HG03139 (cell line): ENCODE data around the gene AK1.
"Not testable (repeated sequence)": the region's sequence is repeated elsewhere in the genome, so short reads cannot be mapped to it uniquely, and the experiment has no call there.

ENCODE experiments used
- ATAC-seq: cut with Tn5 transposase; IDR thresholded peaks from one replicate; pipeline ENCODE4 v1.9.1; 2021; ENCODE audit not compliant: unreplicated experiment

The AK1 gene

DNA sequence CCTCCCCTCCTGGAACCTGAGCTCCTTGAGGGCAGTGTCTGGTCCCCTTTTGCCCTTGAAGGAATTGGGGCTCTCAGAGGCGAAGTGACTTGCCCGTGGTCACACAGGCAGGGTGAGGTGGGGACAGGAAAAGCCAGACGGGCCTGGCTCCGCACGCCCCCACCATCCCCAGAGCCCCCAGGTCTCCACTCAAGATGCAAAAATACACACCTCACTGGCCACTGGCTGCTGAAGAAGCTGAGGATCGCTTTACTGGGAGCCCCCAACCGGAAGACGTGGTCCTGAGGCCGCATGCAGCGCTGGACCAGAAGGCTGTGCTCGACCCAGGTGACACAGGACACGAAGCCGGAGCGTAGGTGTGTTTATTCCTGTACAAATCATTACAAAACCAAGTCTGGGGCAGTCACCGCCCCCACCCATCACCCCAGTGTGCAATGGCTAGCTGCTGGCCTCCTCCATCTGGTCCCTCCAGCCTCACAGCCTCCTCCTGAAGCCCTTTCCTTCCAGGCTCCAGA is 7.6 kb upstream of the AK1 start:
- ATAC-seq = no peak

- no peak for ATAC-seq
Observed at GRCh38 chr9:127884427-127884911, 7.0 kb upstream of the AK1 start.

- no peak for ATAC-seq
Observed at GRCh38 chr9:127883959-127884358, 6.5 kb upstream of the AK1 start.

GRCh38 chr9:127881715-127882114 is 4.2 kb upstream of the AK1 start:
- ATAC-seq = not testable (repeated sequence)

DNA sequence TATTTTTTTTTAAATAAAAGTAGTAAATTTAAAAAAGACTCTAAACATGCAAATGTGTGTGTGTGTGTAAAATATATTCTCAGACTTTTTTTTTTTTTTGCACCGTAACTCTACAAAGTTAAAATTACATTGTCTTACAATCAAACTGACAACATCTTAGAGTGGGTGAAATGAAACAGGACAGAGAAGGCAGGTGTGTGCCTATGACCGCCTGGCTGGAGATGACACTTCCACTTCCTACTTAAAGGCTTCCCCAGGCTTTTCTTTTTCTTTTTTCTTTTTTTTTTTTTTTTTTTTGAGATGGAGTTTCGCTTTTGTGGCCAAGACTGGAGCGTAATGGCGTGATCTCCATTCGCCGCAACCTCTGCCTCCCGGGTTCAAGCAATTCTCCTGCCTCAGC is 2.7 kb upstream of the AK1 start:
- no peak for ATAC-seq

DNA sequence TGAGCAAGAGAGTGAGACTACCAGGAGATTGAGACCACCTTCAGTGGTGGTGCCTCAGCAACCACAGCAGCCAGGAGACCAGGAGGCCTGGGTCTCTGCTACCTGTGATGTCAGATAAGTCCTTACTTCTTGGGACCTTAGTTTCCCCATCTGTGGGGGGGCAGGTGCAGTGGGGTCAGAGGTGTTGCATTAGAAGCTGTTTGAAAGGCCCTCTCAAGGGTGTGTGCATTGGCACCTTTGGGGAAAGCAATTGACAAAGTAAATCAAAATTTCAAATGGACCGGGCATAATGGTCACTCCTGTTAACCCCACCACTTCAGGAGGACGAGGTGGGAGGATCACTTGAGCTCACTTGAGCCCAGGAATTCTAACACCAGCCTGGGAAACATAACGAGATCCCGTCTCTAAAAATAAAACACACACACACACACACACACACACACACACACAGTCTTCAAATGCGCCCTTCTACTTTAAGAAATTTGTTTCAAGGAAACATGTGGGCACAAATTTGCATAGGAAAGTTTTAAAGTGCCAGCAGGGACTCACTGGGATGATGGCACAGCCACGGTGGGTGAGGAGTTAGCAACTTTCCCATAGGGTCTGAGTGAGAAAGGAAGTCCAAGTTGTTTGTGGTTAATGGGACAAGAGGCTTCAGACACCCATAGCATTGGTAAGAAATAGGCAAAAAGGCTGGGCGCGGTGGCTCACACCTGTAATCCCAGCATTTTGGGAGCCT is 1.3 kb upstream of the AK1 start:
- no peak for ATAC-seq

GRCh38 chr9:127878001-127878651 is 651 bp upstream of the AK1 start:
- ATAC-seq = no peak

GRCh38 chr9:127876764-127877562 is 512 bp downstream of the AK1 start:
- ATAC-seq = no peak

GRCh38 chr9:127876026-127876763 is 1.3 kb downstream of the AK1 start:
- no peak for ATAC-seq

DNA sequence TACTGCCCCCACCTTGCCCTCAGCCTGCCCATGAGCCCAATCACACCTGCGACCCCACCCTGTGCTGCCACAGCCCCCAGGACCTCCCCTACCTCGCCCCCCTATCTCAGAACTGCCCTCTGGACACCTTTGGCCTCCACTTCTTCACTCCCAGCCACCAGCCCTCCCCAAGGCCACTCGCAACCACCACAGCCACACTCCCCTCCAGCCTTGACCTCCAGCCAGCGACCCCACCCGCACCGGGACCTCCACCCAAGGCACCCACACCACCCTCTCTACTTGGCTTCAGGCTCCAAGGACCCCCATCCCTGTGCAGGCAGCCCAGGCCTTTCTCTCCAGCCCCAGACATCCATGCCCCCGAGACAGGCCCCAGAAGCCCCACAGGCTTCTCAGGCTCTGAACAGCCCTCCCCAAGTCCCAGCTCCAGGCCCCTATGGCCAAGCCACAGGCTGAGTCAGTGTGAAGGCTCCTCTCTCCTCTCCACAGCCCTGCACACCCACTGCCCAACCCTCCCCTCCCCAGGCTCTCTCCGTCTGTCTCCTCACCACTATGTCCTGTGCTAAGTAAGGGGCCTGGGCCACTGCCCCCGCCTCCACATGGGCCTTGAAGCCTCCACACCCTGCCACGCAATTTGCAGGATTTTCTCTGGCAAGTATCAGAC is 2.0 kb downstream of the AK1 start:
- no peak for ATAC-seq

GRCh38 chr9:127874301-127875221 is 2.9 kb downstream of the AK1 start:
- no peak for ATAC-seq

DNA sequence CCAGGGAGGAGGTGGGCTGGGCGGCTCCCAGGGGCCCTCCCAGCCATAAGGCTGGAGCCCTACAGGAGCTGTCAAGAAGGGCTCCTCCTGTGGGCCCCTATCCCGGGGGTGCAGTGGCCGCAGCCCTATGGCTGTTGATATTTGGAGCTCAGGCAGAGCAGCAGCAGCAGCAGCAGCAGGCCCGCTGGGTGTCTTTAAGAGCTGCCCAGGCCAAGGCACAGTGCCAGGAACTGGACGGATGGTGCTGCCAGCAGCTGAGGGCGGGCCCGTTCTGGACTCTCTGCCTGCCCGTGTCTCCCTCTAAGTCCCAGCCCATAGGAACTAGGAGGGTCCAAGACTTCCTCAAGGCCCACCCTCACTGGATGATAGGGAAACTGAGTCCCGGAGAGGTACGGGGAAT is 3.6 kb downstream of the AK1 start:
- no peak for ATAC-seq

DNA sequence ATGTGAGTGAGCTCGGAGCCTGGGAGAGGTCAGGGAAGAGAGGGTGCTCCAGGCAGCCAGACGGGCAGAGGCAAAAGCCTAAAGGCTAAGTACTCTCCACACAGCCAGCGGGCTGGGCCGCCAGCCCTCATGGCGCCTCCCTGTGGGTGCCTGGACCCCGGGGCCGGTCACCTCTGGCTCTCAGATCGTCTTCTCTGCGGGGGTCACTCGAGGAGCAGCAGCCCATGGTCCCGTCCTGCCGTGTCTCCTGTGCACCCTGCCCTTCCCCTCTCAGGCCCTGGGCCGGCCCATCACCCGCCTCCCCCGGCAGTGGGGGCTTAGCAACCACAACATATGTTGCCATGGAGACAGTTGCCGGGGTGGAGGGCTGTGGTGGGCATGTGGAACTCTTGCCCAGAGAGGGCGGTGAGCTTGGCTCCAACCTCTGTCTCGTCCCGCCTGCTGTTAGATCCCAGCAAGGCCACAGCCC is 4.2 kb downstream of the AK1 start:
- ATAC-seq = no peak

GRCh38 chr9:127872369-127873222 is 4.9 kb downstream of the AK1 start:
- no peak for ATAC-seq

DNA sequence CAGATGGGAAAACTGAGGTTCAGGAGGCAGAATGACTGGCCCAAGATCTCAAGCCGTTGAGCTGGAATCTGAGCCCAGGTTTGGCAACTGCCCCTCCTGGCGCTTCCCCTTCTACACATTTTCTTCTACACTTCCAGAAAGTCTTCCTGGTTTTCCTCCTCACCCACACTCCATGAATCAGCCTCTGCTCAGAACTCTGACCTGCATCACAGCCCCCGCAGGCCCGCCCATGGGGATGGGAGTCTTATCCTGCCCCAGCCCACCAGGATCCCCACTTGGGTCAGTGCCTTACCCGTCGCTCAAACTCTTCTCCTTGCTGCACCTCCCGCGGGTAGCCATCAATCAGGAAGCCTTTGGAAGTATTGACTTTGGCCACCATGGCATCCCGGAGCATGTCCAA is 5.9 kb downstream of the AK1 start:
- ATAC-seq = no peak

DNA sequence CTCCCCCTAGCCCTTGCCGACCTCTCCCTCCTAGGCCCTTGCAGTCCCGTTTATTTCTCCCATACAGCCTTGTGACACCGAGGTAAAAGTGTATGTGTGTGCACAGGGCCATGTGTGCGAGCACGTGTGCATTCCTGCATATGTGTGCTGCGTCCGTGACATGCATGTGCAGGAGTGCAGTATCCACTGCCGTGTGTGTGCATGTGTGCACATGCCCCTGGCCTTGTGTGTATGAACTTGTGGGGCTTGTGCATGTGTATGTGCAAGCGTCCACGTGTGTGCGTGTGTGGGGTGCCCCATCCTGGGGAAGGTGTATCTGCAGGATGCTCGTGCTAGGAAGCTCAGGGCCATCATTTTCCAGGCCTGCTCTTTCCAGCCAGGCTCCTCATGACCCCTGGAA is 6.6 kb downstream of the AK1 start:
- ATAC-seq = no peak

GRCh38 chr9:127870153-127870491 is 7.4 kb downstream of the AK1 start:
- ATAC-seq = not testable (repeated sequence)
